Loucy (cell line): ENCODE data around the gene SLC38A3.

Experiments used
- H2AFZ ChIP-seq: fragments of 200-600 bp; sonication (generic); 2 replicates; pipeline ENCODE4 v1.6.0; 2016; ENCODE audit warnings: antibody characterized with exemption, mild to moderate bottlenecking, low read length, moderate library complexity
- H3F3A ChIP-seq: fragments of 200-600 bp; 2 replicates; pipeline ENCODE4 v1.6.0; 2016; ENCODE audit warnings: antibody characterized with exemption, low read depth, mild to moderate bottlenecking
- H3K27me3 ChIP-seq: fragments of 200-600 bp; sonication (generic); 2 replicates; pipeline ENCODE4 v1.6.1; 2014; ENCODE audit warnings: low read length, mild to moderate bottlenecking; ENCODE audit not compliant: insufficient read depth, poor library complexity, severe bottlenecking
- H3K36me3 ChIP-seq: fragments of 200-600 bp; sonication (generic); 2 replicates; pipeline ENCODE4 v1.6.1; 2016; ENCODE audit warnings: low read length; ENCODE audit not compliant: insufficient read depth
- H3K4me1 ChIP-seq: fragments of 200-600 bp; sonication (generic); 2 replicates; pipeline ENCODE4 v1.5.1; 2014; ENCODE audit warnings: low read length, mild to moderate bottlenecking; ENCODE audit not compliant: insufficient read depth, poor library complexity, severe bottlenecking
- H3K4me2 ChIP-seq: fragments of 200-600 bp; sonication (generic); 2 replicates; pipeline ENCODE4 v1.6.0; 2014; ENCODE audit warnings: antibody characterized with exemption, low read length, low read depth, mild to moderate bottlenecking; ENCODE audit not compliant: poor library complexity, severe bottlenecking
- H3K4me3 ChIP-seq: fragments of 200-600 bp; sonication (generic); 2 replicates; pipeline ENCODE4 v1.5.1; 2014; ENCODE audit warnings: low read length, mild to moderate bottlenecking, mixed read lengths; ENCODE audit not compliant: poor library complexity, severe bottlenecking
- H3K79me2 ChIP-seq: fragments of 200-600 bp; sonication (generic); 2 replicates; pipeline ENCODE4 v1.6.1; 2014; ENCODE audit warnings: low read length; ENCODE audit not compliant: insufficient read depth
- H3K9ac ChIP-seq: fragments of 200-600 bp; sonication (generic); 2 replicates; pipeline ENCODE4 v1.6.0; 2014; ENCODE audit warnings: mild to moderate bottlenecking, low read depth, low read length, moderate library complexity; ENCODE audit not compliant: poor library complexity, severe bottlenecking
- H3K9me2 ChIP-seq: fragments of 200-600 bp; sonication (generic); replicated peaks from 2 replicates; pipeline ENCODE4 v1.6.1; 2016; ENCODE audit warnings: low read depth, low read length, mixed read lengths
- H3K9me3 ChIP-seq: fragments of 200-600 bp; sonication (generic); 2 replicates; pipeline ENCODE4 v1.6.1; 2014; ENCODE audit warnings: mild to moderate bottlenecking, antibody characterized with exemption, low read length, low read depth; ENCODE audit not compliant: insufficient read depth
- H4K20me1 ChIP-seq: fragments of 200-600 bp; sonication (generic); 2 replicates; pipeline ENCODE4 v1.6.0; 2014; ENCODE audit warnings: antibody characterized with exemption, low read length, mild to moderate bottlenecking; ENCODE audit not compliant: insufficient read depth, poor library complexity, severe bottlenecking
- EZH2phosphoT487 ChIP-seq: fragments of 200-600 bp; IDR thresholded peaks from 2 replicates; pipeline ENCODE4 v1.6.1; 2018; ENCODE audit warnings: antibody characterized with exemption, mild to moderate bottlenecking, moderate library complexity, borderline replicate concordance
- TF ChIP-seq, protein P1 (sequence below): fragments of 200-600 bp; sonication (generic); conservative IDR thresholded peaks from 2 replicates; pipeline ENCODE4 v1.5.1; 2014; ENCODE audit warnings: mild to moderate bottlenecking, antibody characterized with exemption, low read length

Gene SLC38A3

DNA sequence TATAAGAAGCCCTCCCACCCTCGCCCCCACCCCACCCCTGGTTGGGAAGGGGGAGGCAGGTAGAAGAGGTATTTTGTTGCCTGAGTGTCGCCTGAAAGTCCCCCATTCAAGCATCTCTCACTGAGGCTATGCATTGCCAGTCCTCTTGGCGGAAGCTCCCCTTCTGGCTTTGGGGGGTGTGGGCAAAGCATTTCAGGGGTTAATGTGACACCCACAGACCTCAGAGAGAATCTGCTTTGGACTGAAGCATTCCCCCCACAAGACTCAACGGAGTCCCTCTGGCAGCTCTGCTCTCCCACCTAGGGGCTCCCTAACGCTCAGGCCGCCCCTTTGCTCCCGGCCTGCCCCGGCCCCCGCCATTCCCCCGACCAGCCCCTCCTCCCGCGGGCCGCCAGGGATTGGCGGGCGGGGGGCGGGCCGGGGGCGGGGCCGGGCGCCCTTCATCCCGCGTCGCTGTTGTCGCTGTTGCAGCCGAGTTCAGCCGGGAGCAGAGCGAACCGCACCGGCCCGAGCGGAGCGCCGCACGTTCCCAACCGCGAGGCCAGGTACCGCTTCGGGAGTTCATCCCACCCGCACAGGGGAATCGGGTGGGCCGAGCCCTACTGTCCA lies at the start of gene SLC38A3:
Gene SLC38A3, plus strand, starts transcription at position 468 of the 609 bp plus-strand sequence. CDS start 8,929 bp downstream, outside the sequence.
- Histone ChIP-seq H3K79me2 (no peaks in the 10 kb centered on the region), H3K27me3 (no peaks in the 10 kb centered on the region), H3K9ac (no peak within 1 kb of the TSS), H3K4me3 (peak within 1 kb of the TSS; percentile 55), H3K9me2 (no peaks in the 10 kb centered on the region), H3K36me3 (no peaks in the 10 kb centered on the region), H3K9me3 (no peaks in the 10 kb centered on the region), H4K20me1 (no peaks in the 10 kb centered on the region), H3F3A (no peaks in the 10 kb centered on the region), H2AFZ (peak within 1 kb of the TSS; percentile 87), H3K4me2 (peak within 1 kb of the TSS; percentile 65), H3K4me1 (no peaks in the 10 kb centered on the region)
- TF ChIP-seq EZH2phosphoT487 = no peak
- TF ChIP-seq, protein P1, sequence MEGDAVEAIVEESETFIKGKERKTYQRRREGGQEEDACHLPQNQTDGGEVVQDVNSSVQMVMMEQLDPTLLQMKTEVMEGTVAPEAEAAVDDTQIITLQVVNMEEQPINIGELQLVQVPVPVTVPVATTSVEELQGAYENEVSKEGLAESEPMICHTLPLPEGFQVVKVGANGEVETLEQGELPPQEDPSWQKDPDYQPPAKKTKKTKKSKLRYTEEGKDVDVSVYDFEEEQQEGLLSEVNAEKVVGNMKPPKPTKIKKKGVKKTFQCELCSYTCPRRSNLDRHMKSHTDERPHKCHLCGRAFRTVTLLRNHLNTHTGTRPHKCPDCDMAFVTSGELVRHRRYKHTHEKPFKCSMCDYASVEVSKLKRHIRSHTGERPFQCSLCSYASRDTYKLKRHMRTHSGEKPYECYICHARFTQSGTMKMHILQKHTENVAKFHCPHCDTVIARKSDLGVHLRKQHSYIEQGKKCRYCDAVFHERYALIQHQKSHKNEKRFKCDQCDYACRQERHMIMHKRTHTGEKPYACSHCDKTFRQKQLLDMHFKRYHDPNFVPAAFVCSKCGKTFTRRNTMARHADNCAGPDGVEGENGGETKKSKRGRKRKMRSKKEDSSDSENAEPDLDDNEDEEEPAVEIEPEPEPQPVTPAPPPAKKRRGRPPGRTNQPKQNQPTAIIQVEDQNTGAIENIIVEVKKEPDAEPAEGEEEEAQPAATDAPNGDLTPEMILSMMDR = no peak

DNA sequence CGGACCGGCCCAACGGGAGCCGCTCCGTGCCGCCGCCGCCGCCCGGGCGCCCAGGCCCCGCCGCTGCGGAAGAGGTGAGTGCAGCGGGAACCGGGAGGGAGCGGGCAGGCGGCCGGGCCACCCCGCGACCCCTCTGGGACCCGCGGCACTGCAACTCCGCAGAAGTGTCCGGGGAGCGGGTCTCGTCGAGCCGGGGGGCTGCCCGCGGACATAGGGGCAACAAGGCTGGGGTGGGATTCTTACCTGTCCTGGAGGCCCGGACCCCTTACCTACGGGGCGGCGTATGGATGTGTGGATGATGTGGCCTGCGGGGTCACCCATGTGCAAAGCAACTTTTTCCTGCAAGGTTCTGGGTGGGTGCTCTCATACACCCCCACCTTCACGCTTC lies 49.6 kb upstream of the SLC38A3 start:
- TF ChIP-seq, protein P1 = no peak
- TF ChIP-seq EZH2phosphoT487 = no peak
- H3K4me1 ChIP-seq = peaks cover 14% of the 10 kb centered on the region
- H3K9ac ChIP-seq = no peak overlapping the region

DNA sequence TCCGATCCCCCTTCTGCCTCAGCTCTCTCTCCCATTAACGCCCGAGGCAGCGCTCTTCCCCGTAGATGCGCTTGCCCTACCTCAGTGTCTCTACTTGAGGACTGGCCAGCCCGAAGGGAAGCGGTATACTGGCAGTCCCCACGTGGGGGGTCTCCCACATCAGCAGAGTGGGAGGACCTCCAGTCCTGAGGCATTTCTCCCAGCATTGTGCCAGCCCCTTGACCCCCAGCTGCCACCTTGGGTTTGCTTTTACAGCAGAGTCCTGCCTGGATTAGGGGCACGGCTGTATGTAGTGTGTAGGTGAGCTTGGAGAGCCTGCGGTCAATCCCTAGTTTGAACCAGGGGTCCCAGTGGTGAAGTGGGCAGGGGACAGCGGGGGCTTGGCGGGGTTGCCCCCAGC lies 49.2 kb upstream of the SLC38A3 start:
- Histone ChIP-seq H4K20me1 (no peaks in the 10 kb centered on the region), H3K36me3 (no peaks in the 10 kb centered on the region), H3K27me3 (no peaks in the 10 kb centered on the region), H3F3A (no peaks in the 10 kb centered on the region), H3K9me2 (no peaks in the 10 kb centered on the region), H3K9me3 (no peaks in the 10 kb centered on the region), H3K79me2 (no peaks in the 10 kb centered on the region), H3K9ac (no peak overlapping the region), H3K4me1 (peaks cover 14% of the 10 kb centered on the region), H3K4me2 (no peak overlapping the region), H2AFZ (no peak overlapping the region), H3K4me3 (no peak overlapping the region)
- no peak for TF ChIP-seq EZH2phosphoT487
- TF ChIP-seq, protein P1 = no peak

More for the DNA sequence above, 49.6 kb upstream of the SLC38A3 start:
- H3K9me3 ChIP-seq = no peaks in the 10 kb centered on the region
- H2AFZ ChIP-seq = no peak overlapping the region
- no peaks in the 10 kb centered on the region for H4K20me1 ChIP-seq
- H3K9me2 ChIP-seq = no peaks in the 10 kb centered on the region
- no peaks in the 10 kb centered on the region for H3K79me2 ChIP-seq
- no peak overlapping the region for H3K4me2 ChIP-seq
- H3K36me3 ChIP-seq = no peaks in the 10 kb centered on the region
- H3F3A ChIP-seq = no peaks in the 10 kb centered on the region
- H3K4me3 ChIP-seq = no peak overlapping the region
- H3K27me3 ChIP-seq = no peaks in the 10 kb centered on the region
